ENCODE measurements around the gene SRGN. TPM values are rescaled to one million over a fixed set of nuclear protein-coding genes. Genes with fewer than 3 reads are reported as not detected.

The SRGN gene
- total and polyA plus RNA-seq, 2 of the 13 experiments (the other 11 are each of a cell fraction or from before 2014, with no cell fraction given): 0.09 TPM; not detected in 1

DNA sequence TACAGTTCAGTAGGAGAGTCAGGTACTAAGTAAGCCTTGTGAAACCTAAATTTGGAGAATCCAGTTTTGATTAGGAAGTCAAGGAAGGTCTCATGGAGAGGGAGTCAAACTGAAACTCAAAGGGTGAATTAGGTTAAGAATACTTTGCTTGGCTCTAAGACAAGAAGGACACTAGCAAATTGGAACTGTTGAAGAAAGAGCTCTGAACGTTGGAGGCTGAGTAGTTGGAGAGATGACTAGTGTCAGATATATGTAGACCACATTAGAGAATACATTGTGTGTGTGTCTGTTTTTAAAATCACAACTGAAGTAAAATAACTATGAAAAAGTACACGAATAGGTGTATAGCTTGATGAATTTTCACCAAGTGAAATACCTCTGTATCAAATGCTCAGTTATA lies 42.3 kb downstream of the SRGN start (continued):
- TF ChIP-seq NFE2L1 (CRISPR knock-in tag; IDR thresholded peaks at IDR 0.05; ENCODE audit: borderline replicate concordance) (no peak), NFKBIZ (CRISPR knock-in tag; IDR thresholded peaks at IDR 0.05) (no peak), RBM39 (IDR thresholded peaks at IDR 0.05; ENCODE audit: low read depth, low read length, poor library complexity, severe bottlenecking) (no peak), RFX1 (IDR thresholded peaks at IDR 0.05) (no peak)
- TF ChIP-seq, protein P1, sequence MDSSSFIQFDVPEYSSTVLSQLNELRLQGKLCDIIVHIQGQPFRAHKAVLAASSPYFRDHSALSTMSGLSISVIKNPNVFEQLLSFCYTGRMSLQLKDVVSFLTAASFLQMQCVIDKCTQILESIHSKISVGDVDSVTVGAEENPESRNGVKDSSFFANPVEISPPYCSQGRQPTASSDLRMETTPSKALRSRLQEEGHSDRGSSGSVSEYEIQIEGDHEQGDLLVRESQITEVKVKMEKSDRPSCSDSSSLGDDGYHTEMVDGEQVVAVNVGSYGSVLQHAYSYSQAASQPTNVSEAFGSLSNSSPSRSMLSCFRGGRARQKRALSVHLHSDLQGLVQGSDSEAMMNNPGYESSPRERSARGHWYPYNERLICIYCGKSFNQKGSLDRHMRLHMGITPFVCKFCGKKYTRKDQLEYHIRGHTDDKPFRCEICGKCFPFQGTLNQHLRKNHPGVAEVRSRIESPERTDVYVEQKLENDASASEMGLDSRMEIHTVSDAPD (CRISPR knock-in tag; IDR thresholded peaks at IDR 0.05): no peak
- TF ChIP-seq, protein P2, sequence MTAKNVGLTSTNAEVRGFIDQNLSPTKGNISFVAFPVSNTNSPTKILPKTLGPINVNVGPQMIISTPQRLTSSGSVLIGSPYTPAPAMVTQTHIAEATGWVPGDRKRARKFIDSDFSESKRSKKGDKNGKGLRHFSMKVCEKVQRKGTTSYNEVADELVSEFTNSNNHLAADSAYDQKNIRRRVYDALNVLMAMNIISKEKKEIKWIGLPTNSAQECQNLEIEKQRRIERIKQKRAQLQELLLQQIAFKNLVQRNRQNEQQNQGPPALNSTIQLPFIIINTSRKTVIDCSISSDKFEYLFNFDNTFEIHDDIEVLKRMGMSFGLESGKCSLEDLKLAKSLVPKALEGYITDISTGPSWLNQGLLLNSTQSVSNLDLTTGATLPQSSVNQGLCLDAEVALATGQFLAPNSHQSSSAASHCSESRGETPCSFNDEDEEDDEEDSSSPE (CRISPR knock-in tag; IDR thresholded peaks at IDR 0.05): no peak

DNA sequence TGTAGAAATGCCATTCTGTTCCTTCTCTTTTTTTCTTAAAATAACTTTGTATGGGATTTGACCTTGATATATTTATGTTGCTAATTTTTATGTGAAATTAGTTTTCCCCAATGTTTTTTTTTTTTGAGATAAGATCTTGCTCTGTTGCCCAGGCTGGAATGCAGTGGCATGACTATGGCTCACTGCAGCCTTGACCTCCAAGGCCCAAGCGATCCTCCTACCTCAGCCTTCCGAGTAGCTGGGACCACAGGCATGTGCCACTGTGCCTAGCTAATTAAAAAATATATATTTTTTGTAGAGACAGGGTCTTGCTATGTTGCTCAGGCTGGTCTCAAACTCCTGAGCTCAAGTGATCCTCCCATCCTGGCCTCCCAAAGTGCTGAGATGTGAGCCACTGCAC lies 52.1 kb downstream of the SRGN start:
- no peak overlapping the region for H3K9ac ChIP-seq (ENCODE audit: insufficient read depth, low read depth, low read length)
- no peaks in the 10 kb centered on the region for H3K9me3 ChIP-seq (ENCODE audit: low read length)
- no peak for TF ChIP-seq KLF13 (CRISPR knock-in tag; IDR thresholded peaks at IDR 0.05)
- TF ChIP-seq ERF (CRISPR knock-in tag; IDR thresholded peaks at IDR 0.05): no peak
- TF ChIP-seq, protein P3, sequence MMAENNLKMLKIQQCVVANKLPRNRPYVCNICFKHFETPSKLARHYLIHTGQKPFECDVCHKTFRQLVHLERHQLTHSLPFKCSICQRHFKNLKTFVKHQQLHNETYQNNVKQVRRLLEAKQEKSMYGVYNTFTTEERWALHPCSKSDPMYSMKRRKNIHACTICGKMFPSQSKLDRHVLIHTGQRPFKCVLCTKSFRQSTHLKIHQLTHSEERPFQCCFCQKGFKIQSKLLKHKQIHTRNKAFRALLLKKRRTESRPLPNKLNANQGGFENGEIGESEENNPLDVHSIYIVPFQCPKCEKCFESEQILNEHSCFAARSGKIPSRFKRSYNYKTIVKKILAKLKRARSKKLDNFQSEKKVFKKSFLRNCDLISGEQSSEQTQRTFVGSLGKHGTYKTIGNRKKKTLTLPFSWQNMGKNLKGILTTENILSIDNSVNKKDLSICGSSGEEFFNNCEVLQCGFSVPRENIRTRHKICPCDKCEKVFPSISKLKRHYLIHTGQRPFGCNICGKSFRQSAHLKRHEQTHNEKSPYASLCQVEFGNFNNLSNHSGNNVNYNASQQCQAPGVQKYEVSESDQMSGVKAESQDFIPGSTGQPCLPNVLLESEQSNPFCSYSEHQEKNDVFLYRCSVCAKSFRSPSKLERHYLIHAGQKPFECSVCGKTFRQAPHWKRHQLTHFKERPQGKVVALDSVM (CRISPR knock-in tag; IDR thresholded peaks at IDR 0.05): peak; percentile 34; the same call in 1 of the 2 replicates
- TF ChIP-seq, protein P4, sequence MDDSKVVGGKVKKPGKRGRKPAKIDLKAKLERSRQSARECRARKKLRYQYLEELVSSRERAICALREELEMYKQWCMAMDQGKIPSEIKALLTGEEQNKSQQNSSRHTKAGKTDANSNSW (CRISPR knock-in tag; IDR thresholded peaks at IDR 0.05; ENCODE audit: borderline replicate concordance): no peak
- POLR2A ChIA-PET: no interaction called here
- H3K79me2 ChIP-seq (ENCODE audit: insufficient read depth, low read length): peaks cover 47% of the 10 kb centered on the region
- ATAC-seq (no peak), DNase-seq (ENCODE audit: low spot score) (no peak), FAIRE-seq (no peak)
- in situ Hi-C loops (cut with HindIII; ENCODE audit: extremely low pct_ligation_motif_present, low pct_unique_long_range_greater_than_20kb): no loop called here
- H3K27ac ChIP-seq (ENCODE audit: extremely low read length, insufficient read depth, low read length): no peak overlapping the region
- peaks cover 5% of the 10 kb centered on the region; the same call in 1 of the 2 replicates for H4K20me1 ChIP-seq (ENCODE audit: insufficient read depth, low read length)
- H3K4me3 ChIP-seq (replicated peaks in 1 of 3; ENCODE audit: insufficient read depth in 1 of 3, low read depth in 2 of 3, low read length in 3 of 3): no peak overlapping the region
- H3K27me3 ChIP-seq (ENCODE audit: control insufficient read depth in 1 of 2, insufficient read depth in 2 of 2, low read length in 2 of 2): no peaks in the 10 kb centered on the region
- peaks cover 4 to 17% of the 10 kb centered on the region in 2 experiments; a peak in 4 of 5 replicates for H3K36me3 ChIP-seq (replicated peaks in 1 of 2; ENCODE audit: control insufficient read depth in 1 of 2, insufficient read depth in 2 of 2, low read length in 2 of 2)
- intact Hi-C loops (cut with micrococcal nuclease; ENCODE audit: unreplicated experiment): no loop called here
- 98% methylated on average over 2 of the region's 2 CpGs for WGBS (ENCODE audit: low lambda C conversion rate)
- no peak overlapping the region for H2AFZ ChIP-seq (ENCODE audit: low read length)
- H3K4me2 ChIP-seq (ENCODE audit: low read depth, low read length): no peak overlapping the region
- no TSS peak for BruUV-seq (replicated peaks)
- CTCF ChIA-PET (ENCODE audit: low intra/inter-chr PET ratio, low total read pairs): no interaction called here
- H3K4me1 ChIP-seq (ENCODE audit: insufficient read depth, low read length): no peaks in the 10 kb centered on the region
